DND-41 (cell line): ENCODE results near the gene MTX2.

ENCODE experiments used
- ATAC-seq: fragments of 200-7000 bp; cut with Tn5 transposase; 3 replicates; pipeline ENCODE4 v1.9.1; 2021; ENCODE audit warnings: low read depth; ENCODE audit not compliant: insufficient read depth
- DNase-seq: peaks from one replicate; pipeline ENCODE4 v3.0.0-alpha.2; 2020
- H2AFZ ChIP-seq: 2 replicates; pipeline ENCODE4 v1.6.0; 2012; ENCODE audit warnings: low read depth, low read length
- H3K27ac ChIP-seq: 2 replicates; pipeline ENCODE4 v1.5.1; 2012; ENCODE audit warnings: low read length, inconsistent platforms
- H3K27me3 ChIP-seq: fragments of 200-600 bp; sonication (generic); 2 replicates; pipeline ENCODE4 v1.6.0; 2012; ENCODE audit warnings: low read length, mild to moderate bottlenecking, inconsistent platforms; ENCODE audit not compliant: insufficient read depth, poor library complexity
- H3K36me3 ChIP-seq: 2 replicates; pipeline ENCODE4 v1.5.1; 2012; ENCODE audit warnings: low read length, inconsistent platforms; ENCODE audit not compliant: insufficient read depth
- H3K4me1 ChIP-seq: 2 replicates; pipeline ENCODE4 v1.5.1; 2012; ENCODE audit warnings: mild to moderate bottlenecking, low read length; ENCODE audit not compliant: insufficient read depth
- H3K4me2 ChIP-seq: 2 replicates; pipeline ENCODE4 v1.6.0; 2012; ENCODE audit warnings: mild to moderate bottlenecking, moderate library complexity, low read length, inconsistent platforms; ENCODE audit not compliant: insufficient read depth
- H3K4me3 ChIP-seq, 2 experiments: fragments of 200-600 bp in 1 of 2; shearing (Covaris generic) in 1 of 2; 2 replicates each; pipeline ENCODE4 v1.5.1; 2012 to 2016; ENCODE audit warnings: inconsistent platforms in 2 of 2, low read length in 2 of 2, mild to moderate bottlenecking in 2 of 2, low read depth in 1 of 2, moderate library complexity in 1 of 2
- H3K79me2 ChIP-seq: 2 replicates; pipeline ENCODE4 v1.6.0; 2012; ENCODE audit warnings: low read length, inconsistent platforms; ENCODE audit not compliant: insufficient read depth
- H3K9ac ChIP-seq: 2 replicates; pipeline ENCODE4 v1.6.0; 2012; ENCODE audit warnings: low read depth, mild to moderate bottlenecking, inconsistent platforms, low read length, moderate library complexity
- H3K9me3 ChIP-seq: 2 replicates; pipeline ENCODE4 v1.5.1; 2012; ENCODE audit warnings: low read length, moderate library complexity, mild to moderate bottlenecking, inconsistent platforms; ENCODE audit not compliant: insufficient read depth, severe bottlenecking
- H4K20me1 ChIP-seq: 2 replicates; pipeline ENCODE4 v1.6.0; 2012; ENCODE audit warnings: low read length; ENCODE audit not compliant: insufficient read depth
- CTCF ChIP-seq: IDR thresholded peaks from 2 replicates; pipeline ENCODE4 v1.5.1; 2012; ENCODE audit warnings: borderline replicate concordance, low read length, moderate library complexity, mild to moderate bottlenecking; ENCODE audit not compliant: poor library complexity, severe bottlenecking; ENCODE audit errors: extremely low read depth
- EZH2 ChIP-seq: IDR thresholded peaks from 3 replicates; pipeline ENCODE4 v1.6.1; 2012; ENCODE audit warnings: borderline replicate concordance, low read depth, mild to moderate bottlenecking, moderate library complexity, low read length, inconsistent platforms; ENCODE audit not compliant: severe bottlenecking

Gene MTX2

DNA sequence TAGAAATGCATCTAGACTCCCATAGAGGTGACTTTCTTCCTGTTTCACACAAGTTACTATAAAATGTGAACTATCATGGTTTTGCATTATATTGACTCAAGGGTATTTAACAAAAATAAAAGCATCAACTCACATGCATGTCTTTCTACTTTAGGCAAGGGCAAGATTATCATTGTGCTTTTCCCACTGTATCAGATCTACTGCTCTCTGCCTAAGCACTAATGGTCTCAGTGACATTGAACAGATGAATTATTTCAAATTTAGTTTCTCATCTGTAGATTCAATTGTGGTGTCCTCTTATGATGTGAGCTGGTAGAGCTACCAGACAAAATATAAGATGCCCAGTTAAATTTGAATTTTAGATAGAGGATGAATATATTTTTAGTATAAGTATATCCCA is 113.9 kb downstream of the MTX2 start:
- H3K27me3 ChIP-seq, result no peaks in the 10 kb centered on the region
- H3K79me2 ChIP-seq, result no peaks in the 10 kb centered on the region
- no peak overlapping the region for H3K4me2 ChIP-seq
- ATAC-seq, result no peak
- no peaks in the 10 kb centered on the region for H4K20me1 ChIP-seq
- H3K4me1 ChIP-seq, result no peaks in the 10 kb centered on the region
- peaks cover 13% of the 10 kb centered on the region for H3K9me3 ChIP-seq
- H3K27ac ChIP-seq, result no peak overlapping the region
- no peak overlapping the region for H2AFZ ChIP-seq
- no peak overlapping the region for H3K9ac ChIP-seq
- no peak for DNase-seq
- TF ChIP-seq EZH2 (no peak), CTCF (no peak)
- H3K36me3 ChIP-seq, result no peaks in the 10 kb centered on the region
- H3K4me3 ChIP-seq, result no peak overlapping the region

- Histone ChIP-seq H3K9ac (no peak overlapping the region), H3K27ac (no peak overlapping the region), H3K4me1 (no peaks in the 10 kb centered on the region), H3K4me2 (no peak overlapping the region), H3K9me3 (peaks cover 4% of the 10 kb centered on the region), H2AFZ (no peak overlapping the region), H4K20me1 (no peaks in the 10 kb centered on the region), H3K4me3 (no peak overlapping the region), H3K36me3 (no peaks in the 10 kb centered on the region), H3K79me2 (no peaks in the 10 kb centered on the region), H3K27me3 (no peaks in the 10 kb centered on the region)
- DNase-seq (no peak), ATAC-seq (no peak)
- TF ChIP-seq EZH2, result no peak
- TF ChIP-seq CTCF, result no peak
Measured at GRCh38 chr2:176383836-176384442, 114.7 kb downstream of the MTX2 start.

- DNase-seq, result no peak
- Histone ChIP-seq H3K27me3 (no peaks in the 10 kb centered on the region), H4K20me1 (no peaks in the 10 kb centered on the region), H3K79me2 (no peaks in the 10 kb centered on the region), H3K4me2 (no peak overlapping the region), H3K27ac (no peak overlapping the region), H3K4me1 (no peaks in the 10 kb centered on the region), H3K9ac (no peak overlapping the region), H3K9me3 (no peaks in the 10 kb centered on the region), H2AFZ (no peak overlapping the region), H3K4me3 (no peak overlapping the region), H3K36me3 (no peaks in the 10 kb centered on the region)
- TF ChIP-seq EZH2 (no peak), CTCF (no peak)
- ATAC-seq, result no peak
Measured at GRCh38 chr2:176385219-176385759, 116.0 kb downstream of the MTX2 start.

DNA sequence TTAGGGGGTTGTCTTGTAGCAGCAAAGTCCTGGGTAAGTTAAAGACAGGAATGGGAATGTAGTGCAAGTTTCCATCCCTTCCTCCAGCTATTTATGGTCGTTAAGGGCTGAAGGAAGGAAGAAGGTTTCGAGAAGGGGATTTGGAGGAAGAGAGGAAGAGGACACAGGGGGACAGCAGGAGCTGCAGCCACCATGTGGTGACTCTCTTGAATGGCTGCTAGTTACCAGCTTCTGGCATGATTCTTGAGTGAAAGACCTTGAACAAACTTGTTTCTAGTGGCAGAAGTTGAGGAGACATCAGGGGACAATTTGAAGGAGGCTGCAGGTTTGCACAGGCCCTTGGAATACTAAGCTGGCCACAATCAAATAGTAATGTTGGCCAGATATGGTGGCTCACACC is 116.6 kb downstream of the MTX2 start:
- TF ChIP-seq EZH2 (no peak), CTCF (no peak)
- ATAC-seq, result no peak
- no peak overlapping the region for H3K9ac ChIP-seq
- H3K4me2 ChIP-seq, result no peak overlapping the region
- no peaks in the 10 kb centered on the region for H3K79me2 ChIP-seq
- H3K27me3 ChIP-seq, result no peaks in the 10 kb centered on the region
- H4K20me1 ChIP-seq, result no peaks in the 10 kb centered on the region
- H3K9me3 ChIP-seq, result no peaks in the 10 kb centered on the region
- no peak for DNase-seq
- peak overlapping the region; percentile 7; the same call in 1 of the 2 replicates for H2AFZ ChIP-seq
- no peaks in the 10 kb centered on the region for H3K36me3 ChIP-seq
- no peak overlapping the region for H3K4me3 ChIP-seq
- no peaks in the 10 kb centered on the region for H3K4me1 ChIP-seq
- no peak overlapping the region for H3K27ac ChIP-seq
